Measurements from ENCODE around the gene TMTC2. TPM values are rescaled to one million over a fixed set of nuclear protein-coding genes. Genes with fewer than 3 reads are reported as not detected.
"Not testable (repeated sequence)": the region's sequence is repeated elsewhere in the genome, so short reads cannot be mapped to it uniquely, and the experiment has no call there.

Gene TMTC2
- total RNA-seq, 1 experiment from 2014 or later, result 1.7 TPM

DNA sequence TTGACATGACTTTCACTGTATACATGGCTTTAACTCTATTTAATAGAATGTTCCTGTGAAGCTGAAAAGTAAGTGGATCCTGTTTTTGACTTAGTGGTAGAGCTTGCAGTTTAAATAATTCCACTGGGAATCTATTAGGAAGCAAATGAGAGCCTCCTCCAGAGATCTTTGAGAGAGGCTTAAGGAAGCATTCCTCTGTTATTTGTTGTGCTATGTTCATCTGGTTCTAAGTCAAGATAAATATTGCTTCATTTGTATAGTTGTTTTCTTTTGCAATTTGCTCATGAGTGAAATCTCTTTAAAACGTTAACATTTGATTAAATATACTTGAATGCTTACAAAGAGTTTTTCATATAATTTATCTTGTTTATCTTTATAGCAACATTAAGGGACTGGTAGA is 70.4 kb downstream of the TMTC2 start:
- CTCF ChIA-PET, result interaction anchor here (1.1 kb wide), 1 partner anchor 12 kb away, joined by 3 read pairs; no protein-coding TSS in a partner anchor
- no TSS peak for BruUV-seq (replicated peaks)
- POLR2A ChIA-PET, result interaction anchor here (0.6 kb wide), 1 partner anchor 354 kb away, joined by 3 read pairs; no protein-coding TSS in a partner anchor
- H3K9me3 Mint-ChIP-seq (ENCODE audit: unreplicated experiment), result no peaks in the 10 kb centered on the region
- H3K27ac Mint-ChIP-seq (ENCODE audit: low read depth, unreplicated experiment), result no peak overlapping the region
- TF ChIP-seq, protein P1, sequence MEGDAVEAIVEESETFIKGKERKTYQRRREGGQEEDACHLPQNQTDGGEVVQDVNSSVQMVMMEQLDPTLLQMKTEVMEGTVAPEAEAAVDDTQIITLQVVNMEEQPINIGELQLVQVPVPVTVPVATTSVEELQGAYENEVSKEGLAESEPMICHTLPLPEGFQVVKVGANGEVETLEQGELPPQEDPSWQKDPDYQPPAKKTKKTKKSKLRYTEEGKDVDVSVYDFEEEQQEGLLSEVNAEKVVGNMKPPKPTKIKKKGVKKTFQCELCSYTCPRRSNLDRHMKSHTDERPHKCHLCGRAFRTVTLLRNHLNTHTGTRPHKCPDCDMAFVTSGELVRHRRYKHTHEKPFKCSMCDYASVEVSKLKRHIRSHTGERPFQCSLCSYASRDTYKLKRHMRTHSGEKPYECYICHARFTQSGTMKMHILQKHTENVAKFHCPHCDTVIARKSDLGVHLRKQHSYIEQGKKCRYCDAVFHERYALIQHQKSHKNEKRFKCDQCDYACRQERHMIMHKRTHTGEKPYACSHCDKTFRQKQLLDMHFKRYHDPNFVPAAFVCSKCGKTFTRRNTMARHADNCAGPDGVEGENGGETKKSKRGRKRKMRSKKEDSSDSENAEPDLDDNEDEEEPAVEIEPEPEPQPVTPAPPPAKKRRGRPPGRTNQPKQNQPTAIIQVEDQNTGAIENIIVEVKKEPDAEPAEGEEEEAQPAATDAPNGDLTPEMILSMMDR (IDR thresholded peaks at IDR 0.05; ENCODE audit: unreplicated experiment), result no peak
- intact Hi-C loops (cut with micrococcal nuclease), result no loop called here
- DNase-seq (ENCODE audit: unreplicated experiment), result peak; percentile 16
- H3K27me3 Mint-ChIP-seq (ENCODE audit: insufficient read depth, unreplicated experiment), result no peaks in the 10 kb centered on the region
- H3K36me3 Mint-ChIP-seq (ENCODE audit: insufficient read depth, unreplicated experiment), result no peaks in the 10 kb centered on the region
- no peaks in the 10 kb centered on the region for H3K4me1 Mint-ChIP-seq (ENCODE audit: insufficient read depth, unreplicated experiment)
- H3K4me3 Mint-ChIP-seq (ENCODE audit: unreplicated experiment), result no peak overlapping the region

DNA sequence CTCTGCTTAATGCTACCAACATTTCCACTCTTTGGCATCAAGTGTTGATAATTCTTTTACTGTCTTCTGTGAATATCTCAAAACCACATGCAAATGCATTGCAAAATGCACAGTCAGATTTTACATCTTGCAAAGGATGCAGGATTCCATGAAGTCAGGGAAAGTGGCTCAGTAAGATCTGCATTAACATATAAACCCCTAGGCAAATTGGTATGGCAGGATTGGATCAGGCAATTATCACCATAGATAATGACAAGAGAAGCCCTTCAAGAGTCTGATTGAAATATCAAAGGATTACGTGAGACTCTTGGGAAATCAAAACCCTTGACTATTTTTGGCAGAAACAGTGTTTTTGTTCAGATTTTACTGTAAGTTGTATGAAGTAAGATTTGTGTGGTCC is 71.0 kb downstream of the TMTC2 start:
- Mint-ChIP-seq H3K36me3 (ENCODE audit: insufficient read depth, unreplicated experiment) (no peaks in the 10 kb centered on the region), H3K4me1 (ENCODE audit: insufficient read depth, unreplicated experiment) (no peaks in the 10 kb centered on the region), H3K9me3 (ENCODE audit: unreplicated experiment) (no peaks in the 10 kb centered on the region), H3K4me3 (ENCODE audit: unreplicated experiment) (no peak overlapping the region), H3K27ac (ENCODE audit: low read depth, unreplicated experiment) (no peak overlapping the region), H3K27me3 (ENCODE audit: insufficient read depth, unreplicated experiment) (no peaks in the 10 kb centered on the region)
- TF ChIP-seq, protein P1 (IDR thresholded peaks at IDR 0.05; ENCODE audit: unreplicated experiment), result no peak
- CTCF ChIA-PET, result no interaction called here
- BruUV-seq (replicated peaks), result no TSS peak
- POLR2A ChIA-PET, result no interaction called here
- intact Hi-C loops (cut with micrococcal nuclease), result no loop called here
- peak; percentile 8 for DNase-seq (ENCODE audit: unreplicated experiment)

DNA sequence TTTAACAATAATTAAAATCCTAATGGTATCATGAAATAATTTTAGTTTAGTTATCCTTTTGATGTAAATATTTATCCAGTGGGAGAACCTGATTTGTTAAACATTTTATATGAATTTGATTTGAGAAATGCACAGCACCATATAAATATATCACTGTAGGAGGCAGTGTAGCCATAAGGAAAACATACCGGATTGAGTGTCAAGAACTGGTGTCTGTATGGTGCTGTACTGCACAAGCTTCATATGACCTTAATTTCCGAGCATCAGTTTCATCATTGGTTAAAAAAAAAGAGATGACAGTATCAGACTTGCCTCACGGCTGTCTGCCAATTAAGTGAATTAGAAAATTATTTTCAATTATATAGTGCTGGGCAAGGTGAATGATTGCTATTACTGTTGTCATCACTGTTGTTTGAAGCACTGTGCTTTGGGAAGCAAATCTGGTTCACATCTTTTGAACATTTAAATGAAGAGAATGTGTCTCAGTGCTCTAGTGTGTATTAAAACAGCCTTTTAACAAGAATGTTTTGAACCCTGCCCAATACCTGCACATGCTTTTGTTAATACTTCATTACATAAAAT is 72.1 kb downstream of the TMTC2 start:
- CTCF ChIA-PET, result interaction anchor here (0.6 kb wide), 1 partner anchor 15 kb away, joined by 4 read pairs; no protein-coding TSS in a partner anchor
- Mint-ChIP-seq H3K9me3 (ENCODE audit: unreplicated experiment) (no peaks in the 10 kb centered on the region), H3K4me3 (ENCODE audit: unreplicated experiment) (no peak overlapping the region), H3K36me3 (ENCODE audit: insufficient read depth, unreplicated experiment) (no peaks in the 10 kb centered on the region), H3K27me3 (ENCODE audit: insufficient read depth, unreplicated experiment) (no peaks in the 10 kb centered on the region), H3K4me1 (ENCODE audit: insufficient read depth, unreplicated experiment) (no peaks in the 10 kb centered on the region), H3K27ac (ENCODE audit: low read depth, unreplicated experiment) (no peak overlapping the region)
- intact Hi-C loops (cut with micrococcal nuclease), result no loop called here
- TF ChIP-seq, protein P1 (IDR thresholded peaks at IDR 0.05; ENCODE audit: unreplicated experiment), result no peak
- POLR2A ChIA-PET, result no interaction called here
- DNase-seq (ENCODE audit: unreplicated experiment), result no peak
- no TSS peak for BruUV-seq (replicated peaks)

DNA sequence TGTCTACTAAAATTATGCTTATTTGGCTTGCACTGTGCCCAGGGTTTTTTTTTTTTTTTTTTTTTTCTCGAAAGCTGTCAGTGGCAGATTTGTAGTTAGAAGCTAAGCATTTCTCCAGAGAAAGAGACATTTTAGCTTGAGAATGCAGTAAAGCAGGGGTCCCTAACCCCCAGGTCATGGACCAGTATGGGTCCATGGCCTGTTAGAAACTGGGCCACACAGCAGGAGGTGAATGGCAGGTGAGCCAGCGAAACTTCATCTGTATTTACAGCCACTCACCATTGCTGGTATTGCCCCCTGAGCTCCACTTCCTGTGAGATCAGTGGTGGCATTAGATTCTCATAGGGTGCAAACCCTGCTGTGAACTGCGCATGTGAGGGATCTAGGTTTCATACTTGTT is 73.7 kb downstream of the TMTC2 start:
- no peak overlapping the region for H3K27ac Mint-ChIP-seq (ENCODE audit: low read depth, unreplicated experiment)
- no peaks in the 10 kb centered on the region for H3K27me3 Mint-ChIP-seq (ENCODE audit: insufficient read depth, unreplicated experiment)
- H3K4me3 Mint-ChIP-seq (ENCODE audit: unreplicated experiment), result no peak overlapping the region
- CTCF ChIA-PET, result interaction anchor here (0.6 kb wide), 1 partner anchor 20 kb away, joined by 3 read pairs; no protein-coding TSS in a partner anchor
- DNase-seq (ENCODE audit: unreplicated experiment), result no peak
- H3K36me3 Mint-ChIP-seq (ENCODE audit: insufficient read depth, unreplicated experiment), result no peaks in the 10 kb centered on the region
- no TSS peak for BruUV-seq (replicated peaks)
- intact Hi-C loops (cut with micrococcal nuclease), result no loop called here
- no peaks in the 10 kb centered on the region for H3K9me3 Mint-ChIP-seq (ENCODE audit: unreplicated experiment)
- POLR2A ChIA-PET, result no interaction called here
- no peaks in the 10 kb centered on the region for H3K4me1 Mint-ChIP-seq (ENCODE audit: insufficient read depth, unreplicated experiment)
- TF ChIP-seq, protein P1 (IDR thresholded peaks at IDR 0.05; ENCODE audit: unreplicated experiment), result no peak

DNA sequence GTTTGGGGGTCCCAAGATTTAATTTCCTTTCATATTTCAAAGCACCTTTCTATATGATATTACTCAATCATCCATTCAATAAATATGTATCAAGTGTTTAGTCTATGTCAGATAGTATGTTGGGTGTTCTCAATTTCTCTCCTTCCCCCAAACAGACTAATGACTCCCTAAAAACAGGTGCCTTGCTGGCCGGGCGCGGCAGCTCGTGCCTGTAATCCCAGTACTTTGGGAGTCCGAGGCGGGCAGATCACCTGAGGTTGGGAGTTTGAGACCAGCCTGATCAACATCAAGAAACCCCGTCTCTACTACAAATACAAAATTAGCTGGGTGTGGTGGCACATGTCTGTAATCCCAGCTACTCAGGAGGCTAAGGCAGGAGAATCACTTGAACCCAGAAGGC is 78.5 kb downstream of the TMTC2 start:
- not testable (repeated sequence) for H3K27me3 Mint-ChIP-seq (ENCODE audit: insufficient read depth, unreplicated experiment)
- POLR2A ChIA-PET, result interaction anchor here (1.0 kb wide), 1 partner anchor 66 kb away, joined by 3 read pairs; no protein-coding TSS in a partner anchor

More for the DNA sequence above, 78.5 kb downstream of the TMTC2 start:
- H3K36me3 Mint-ChIP-seq (ENCODE audit: insufficient read depth, unreplicated experiment); DNase-seq (ENCODE audit: unreplicated experiment); intact Hi-C loops (cut with micrococcal nuclease); H3K9me3 Mint-ChIP-seq (ENCODE audit: unreplicated experiment); BruUV-seq (replicated peaks); H3K27ac Mint-ChIP-seq (ENCODE audit: low read depth, unreplicated experiment); H3K4me3 Mint-ChIP-seq (ENCODE audit: unreplicated experiment); H3K4me1 Mint-ChIP-seq (ENCODE audit: insufficient read depth, unreplicated experiment): not testable (repeated sequence)
- CTCF ChIA-PET, result interaction anchor here (0.7 kb wide), 2 partner anchors 23 to 1190 kb away, joined by 3 read pairs; no protein-coding TSS in a partner anchor
